HEK293 (cell line): ENCODE measurements around the gene ANKAR.

Source experiments
- RBAK ChIP-seq: fragments of 450-650 bp; formaldehyde crosslinking; IDR thresholded peaks from 2 replicates; pipeline ENCODE4 v1.5.1; 2016; ENCODE audit warnings: missing biosample characterization, missing genetic modification characterization
- ZFP37 ChIP-seq: fragments of 450-650 bp; formaldehyde crosslinking; IDR thresholded peaks from 2 replicates; pipeline ENCODE4 v1.5.1; 2016; ENCODE audit warnings: missing biosample characterization, missing genetic modification characterization
- ZFP69B ChIP-seq: fragments of 450-650 bp; formaldehyde crosslinking; IDR thresholded peaks from 2 replicates; pipeline ENCODE4 v1.5.1; 2016; ENCODE audit warnings: missing biosample characterization, missing genetic modification characterization
- ZNF324 ChIP-seq: fragments of 450-650 bp; formaldehyde crosslinking; IDR thresholded peaks from 2 replicates; pipeline ENCODE4 v1.5.1; 2016; ENCODE audit warnings: missing biosample characterization, missing genetic modification characterization
- ZNF76 ChIP-seq: fragments of 450-650 bp; formaldehyde crosslinking; IDR thresholded peaks from 2 replicates; pipeline ENCODE4; 2016; ENCODE audit warnings: low read depth, missing biosample characterization, missing genetic modification characterization, borderline replicate concordance
- ZSCAN30 ChIP-seq: fragments of 450-650 bp; IDR thresholded peaks from 2 replicates; pipeline ENCODE4 v1.5.1; 2018; ENCODE audit warnings: missing biosample characterization, mild to moderate bottlenecking, missing genetic modification characterization, moderate library complexity
- TF ChIP-seq, protein P1 (sequence below): fragments of 450-650 bp; formaldehyde crosslinking; IDR thresholded peaks from 2 replicates; pipeline ENCODE4 v1.5.1; 2016; ENCODE audit warnings: missing biosample characterization, missing genetic modification characterization
- TF ChIP-seq, protein P2 (sequence below): fragments of 450-650 bp; formaldehyde crosslinking; IDR thresholded peaks from 2 replicates; pipeline ENCODE4 v1.5.1; 2016; ENCODE audit warnings: missing biosample characterization, missing genetic modification characterization
- TF ChIP-seq, protein P3 (sequence below): fragments of 450-650 bp; formaldehyde crosslinking; IDR thresholded peaks from 2 replicates; pipeline ENCODE4 v1.5.1; 2016; ENCODE audit warnings: missing biosample characterization, missing genetic modification characterization
- TF ChIP-seq, protein P4 (sequence below): fragments of 450-650 bp; formaldehyde crosslinking; IDR thresholded peaks from 2 replicates; pipeline ENCODE4 v1.5.1; 2017; ENCODE audit warnings: missing biosample characterization, missing genetic modification characterization

DNA sequence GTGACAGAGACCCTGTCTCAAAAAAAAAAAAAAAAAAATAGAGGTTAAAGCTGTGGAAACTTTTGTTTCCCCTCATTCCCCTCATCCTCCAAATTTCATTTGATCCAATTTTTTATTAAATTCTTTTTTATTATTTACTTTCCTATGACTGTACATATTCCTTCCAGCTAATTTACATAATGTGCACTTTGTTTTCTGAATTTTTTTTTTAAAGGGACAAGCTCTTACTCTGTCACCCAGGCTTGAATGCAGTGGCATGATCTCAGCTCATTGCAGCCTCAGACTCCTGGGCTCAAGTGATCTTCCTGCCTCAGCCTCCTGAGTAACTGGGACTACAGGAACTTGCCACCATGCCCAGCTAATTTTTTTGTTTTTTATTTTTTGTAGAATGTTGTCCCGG lies 10.3 kb downstream of the ANKAR start:
- TF ChIP-seq ZFP37 = no peak
- TF ChIP-seq, protein P1, sequence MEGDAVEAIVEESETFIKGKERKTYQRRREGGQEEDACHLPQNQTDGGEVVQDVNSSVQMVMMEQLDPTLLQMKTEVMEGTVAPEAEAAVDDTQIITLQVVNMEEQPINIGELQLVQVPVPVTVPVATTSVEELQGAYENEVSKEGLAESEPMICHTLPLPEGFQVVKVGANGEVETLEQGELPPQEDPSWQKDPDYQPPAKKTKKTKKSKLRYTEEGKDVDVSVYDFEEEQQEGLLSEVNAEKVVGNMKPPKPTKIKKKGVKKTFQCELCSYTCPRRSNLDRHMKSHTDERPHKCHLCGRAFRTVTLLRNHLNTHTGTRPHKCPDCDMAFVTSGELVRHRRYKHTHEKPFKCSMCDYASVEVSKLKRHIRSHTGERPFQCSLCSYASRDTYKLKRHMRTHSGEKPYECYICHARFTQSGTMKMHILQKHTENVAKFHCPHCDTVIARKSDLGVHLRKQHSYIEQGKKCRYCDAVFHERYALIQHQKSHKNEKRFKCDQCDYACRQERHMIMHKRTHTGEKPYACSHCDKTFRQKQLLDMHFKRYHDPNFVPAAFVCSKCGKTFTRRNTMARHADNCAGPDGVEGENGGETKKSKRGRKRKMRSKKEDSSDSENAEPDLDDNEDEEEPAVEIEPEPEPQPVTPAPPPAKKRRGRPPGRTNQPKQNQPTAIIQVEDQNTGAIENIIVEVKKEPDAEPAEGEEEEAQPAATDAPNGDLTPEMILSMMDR = no peak
- TF ChIP-seq RBAK (tag by site-specific recombination) = no peak
- TF ChIP-seq, protein P2, sequence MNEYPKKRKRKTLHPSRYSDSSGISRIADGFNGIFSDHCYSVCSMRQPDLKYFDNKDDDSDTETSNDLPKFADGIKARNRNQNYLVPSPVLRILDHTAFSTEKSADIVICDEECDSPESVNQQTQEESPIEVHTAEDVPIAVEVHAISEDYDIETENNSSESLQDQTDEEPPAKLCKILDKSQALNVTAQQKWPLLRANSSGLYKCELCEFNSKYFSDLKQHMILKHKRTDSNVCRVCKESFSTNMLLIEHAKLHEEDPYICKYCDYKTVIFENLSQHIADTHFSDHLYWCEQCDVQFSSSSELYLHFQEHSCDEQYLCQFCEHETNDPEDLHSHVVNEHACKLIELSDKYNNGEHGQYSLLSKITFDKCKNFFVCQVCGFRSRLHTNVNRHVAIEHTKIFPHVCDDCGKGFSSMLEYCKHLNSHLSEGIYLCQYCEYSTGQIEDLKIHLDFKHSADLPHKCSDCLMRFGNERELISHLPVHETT (tag by site-specific recombination) = no peak
- TF ChIP-seq ZNF324 = no peak
- no peak for TF ChIP-seq ZFP69B (tag by site-specific recombination)
- no peak for TF ChIP-seq ZNF76 (tag by site-specific recombination)
- TF ChIP-seq, protein P3, sequence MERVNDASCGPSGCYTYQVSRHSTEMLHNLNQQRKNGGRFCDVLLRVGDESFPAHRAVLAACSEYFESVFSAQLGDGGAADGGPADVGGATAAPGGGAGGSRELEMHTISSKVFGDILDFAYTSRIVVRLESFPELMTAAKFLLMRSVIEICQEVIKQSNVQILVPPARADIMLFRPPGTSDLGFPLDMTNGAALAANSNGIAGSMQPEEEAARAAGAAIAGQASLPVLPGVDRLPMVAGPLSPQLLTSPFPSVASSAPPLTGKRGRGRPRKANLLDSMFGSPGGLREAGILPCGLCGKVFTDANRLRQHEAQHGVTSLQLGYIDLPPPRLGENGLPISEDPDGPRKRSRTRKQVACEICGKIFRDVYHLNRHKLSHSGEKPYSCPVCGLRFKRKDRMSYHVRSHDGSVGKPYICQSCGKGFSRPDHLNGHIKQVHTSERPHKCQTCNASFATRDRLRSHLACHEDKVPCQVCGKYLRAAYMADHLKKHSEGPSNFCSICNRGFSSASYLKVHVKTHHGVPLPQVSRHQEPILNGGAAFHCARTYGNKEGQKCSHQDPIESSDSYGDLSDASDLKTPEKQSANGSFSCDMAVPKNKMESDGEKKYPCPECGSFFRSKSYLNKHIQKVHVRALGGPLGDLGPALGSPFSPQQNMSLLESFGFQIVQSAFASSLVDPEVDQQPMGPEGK (tag by site-specific recombination) = no peak
- TF ChIP-seq, protein P4, sequence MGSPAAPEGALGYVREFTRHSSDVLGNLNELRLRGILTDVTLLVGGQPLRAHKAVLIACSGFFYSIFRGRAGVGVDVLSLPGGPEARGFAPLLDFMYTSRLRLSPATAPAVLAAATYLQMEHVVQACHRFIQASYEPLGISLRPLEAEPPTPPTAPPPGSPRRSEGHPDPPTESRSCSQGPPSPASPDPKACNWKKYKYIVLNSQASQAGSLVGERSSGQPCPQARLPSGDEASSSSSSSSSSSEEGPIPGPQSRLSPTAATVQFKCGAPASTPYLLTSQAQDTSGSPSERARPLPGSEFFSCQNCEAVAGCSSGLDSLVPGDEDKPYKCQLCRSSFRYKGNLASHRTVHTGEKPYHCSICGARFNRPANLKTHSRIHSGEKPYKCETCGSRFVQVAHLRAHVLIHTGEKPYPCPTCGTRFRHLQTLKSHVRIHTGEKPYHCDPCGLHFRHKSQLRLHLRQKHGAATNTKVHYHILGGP (tag by site-specific recombination) = no peak
- no peak for TF ChIP-seq ZSCAN30 (tag by site-specific recombination)
